ENCODE data around the gene MPC2.

- TF ChIP-seq EZH2 (IDR thresholded peaks at IDR 0.05; ENCODE audit: borderline replicate concordance, low read depth, low read length, severe bottlenecking): no peak
- TF ChIP-seq CTCF (IDR thresholded peaks at IDR 0.05; ENCODE audit: borderline replicate concordance, extremely low read depth, low read length, poor library complexity, severe bottlenecking): no peak
These were observed 55.8 kb downstream of the MPC2 start for GRCh38 chr1:167881069-167881468.

All from DND-41 (cell line).